NCI-H1694 treated with DMSO at 0.1 percent for 48 hours (cell line): ENCODE results near the gene WDR5B.

Experiments used
- DNase-seq: peaks from one replicate; lab custom pipeline; 2025; lab: John Stamatoyannopoulos, UW

WDR5B gene

GRCh38 chr3:122409446-122409845 is 6.4 kb downstream of the WDR5B start:
- DNase-seq: no peak

- no peak for DNase-seq
Measured at GRCh38 chr3:122407946-122408345, 7.9 kb downstream of the WDR5B start.

- no peak for DNase-seq
Measured at GRCh38 chr3:122406198-122406597, 9.7 kb downstream of the WDR5B start.

GRCh38 chr3:122405015-122405414 is 10.8 kb downstream of the WDR5B start:
- no peak for DNase-seq

GRCh38 chr3:122403489-122403888 is 12.4 kb downstream of the WDR5B start:
- no peak for DNase-seq

- DNase-seq: no peak
Measured at GRCh38 chr3:122398920-122399319, 16.9 kb downstream of the WDR5B start.

GRCh38 chr3:122397201-122397600 is 18.7 kb downstream of the WDR5B start:
- no peak for DNase-seq

- DNase-seq: no peak
Measured at GRCh38 chr3:122396511-122396910, 19.4 kb downstream of the WDR5B start.

GRCh38 chr3:122395582-122395981 is 20.3 kb downstream of the WDR5B start:
- DNase-seq: no peak

- DNase-seq: no peak
Measured at GRCh38 chr3:122394173-122394572, 21.7 kb downstream of the WDR5B start.

- peak; percentile 53 for DNase-seq
Measured at GRCh38 chr3:122392868-122393844, 22.7 kb downstream of the WDR5B start.

- DNase-seq: no peak
Measured at GRCh38 chr3:122391681-122392446, 24.0 kb downstream of the WDR5B start.

GRCh38 chr3:122390665-122391064 is 25.2 kb downstream of the WDR5B start:
- DNase-seq: no peak

- DNase-seq: no peak
Measured at GRCh38 chr3:122389892-122390291, 26.0 kb downstream of the WDR5B start.

- DNase-seq: no peak
Measured at GRCh38 chr3:122389197-122389596, 26.7 kb downstream of the WDR5B start.

- no peak for DNase-seq
Measured at GRCh38 chr3:122387709-122388108, 28.2 kb downstream of the WDR5B start.

- peak; percentile 76 for DNase-seq
Measured at GRCh38 chr3:122383771-122384697, 31.8 kb downstream of the WDR5B start, which contains the start of gene FAM162A. Gene FAM162A, plus strand, starts transcription at chr3:122384182. Its CDS starts 84 bp downstream, at chr3:122384266.

- DNase-seq: peak; percentile 72
Measured at GRCh38 chr3:122382888-122383666, 32.8 kb downstream of the WDR5B start, which contains the start of gene MIX23. Gene MIX23, minus strand, starts transcription at chr3:122383231. Its CDS starts 7 bp downstream, at chr3:122383224.

GRCh38 chr3:122377975-122378374 is 37.9 kb downstream of the WDR5B start:
- DNase-seq: no peak

- no peak for DNase-seq
Measured at GRCh38 chr3:122374034-122374433, 41.8 kb downstream of the WDR5B start.

- no peak for DNase-seq
Measured at GRCh38 chr3:122366379-122366749, 49.5 kb downstream of the WDR5B start.
